Activated naive CD4-positive, alpha-beta T cell treated with anti-CD3 and anti-CD28 coated beads, Interleukin-2, amount 50 U/mL, for 72 hours (primary cell): ENCODE data around the gene ANKRD44. TPM values are rescaled to one million over a fixed set of nuclear protein-coding genes. Genes with fewer than 3 reads are reported as not detected.

Experiments
- ATAC-seq, 2 donors: fragments of 150-1000 bp; cut with Tn5 transposase; 2 replicates each; pipeline ENCODE4 v1.10.0; 2021; ENCODE audit warnings: mild to moderate bottlenecking in 2 of 2, moderate library complexity in 2 of 2
- DNase-seq, 2 donors: peaks; one replicate each; pipeline ENCODE4 v3.0.0; 2021 to 2022; ENCODE audit warnings: low spot score in 2 of 2
- H3K27ac Mint-ChIP-seq, 2 donors: one replicate each; pipeline ENCODE4 v1.8.0; 2022; ENCODE audit warnings: mild to moderate bottlenecking in 2 of 2, mixed read lengths in 2 of 2
- H3K36me3 Mint-ChIP-seq, 2 donors: one replicate each; pipeline ENCODE4 v1.8.0; 2022; ENCODE audit warnings: mixed read lengths in 2 of 2
- H3K9me3 Mint-ChIP-seq, 2 donors: one replicate each; pipeline ENCODE4 v1.8.0; 2022; ENCODE audit warnings: mixed read lengths in 2 of 2
- total RNA-seq, 2 donors: library from RNA; stranded (reverse); gene quantifications; one replicate each; pipeline ENCODE4 v1.2.3, GENCODE V29; 2022

Gene ANKRD44
- total RNA-seq, 2 donors from 2014 or later, result 103 to 130 TPM

- DNase-seq (no peak), ATAC-seq (peak; percentile 14 to 37)
- peak overlapping the region; percentile 63 to 84 for H3K27ac Mint-ChIP-seq
- no peaks in the 10 kb centered on the region for H3K9me3 Mint-ChIP-seq
- H3K36me3 Mint-ChIP-seq, result peaks cover 8 to 15% of the 10 kb centered on the region in 2 donors
Measured at GRCh38 chr2:197258580-197258979, 52.0 kb downstream of the ANKRD44 start.

- ATAC-seq (no peak), DNase-seq (no peak)
- H3K36me3 Mint-ChIP-seq, result peaks cover 0 to 7% of the 10 kb centered on the region in 2 donors
- H3K27ac Mint-ChIP-seq, result peak overlapping the region; percentile 93 to 97
- H3K9me3 Mint-ChIP-seq, result no peaks in the 10 kb centered on the region
Measured at GRCh38 chr2:197256547-197257170, 53.9 kb downstream of the ANKRD44 start.

DNA sequence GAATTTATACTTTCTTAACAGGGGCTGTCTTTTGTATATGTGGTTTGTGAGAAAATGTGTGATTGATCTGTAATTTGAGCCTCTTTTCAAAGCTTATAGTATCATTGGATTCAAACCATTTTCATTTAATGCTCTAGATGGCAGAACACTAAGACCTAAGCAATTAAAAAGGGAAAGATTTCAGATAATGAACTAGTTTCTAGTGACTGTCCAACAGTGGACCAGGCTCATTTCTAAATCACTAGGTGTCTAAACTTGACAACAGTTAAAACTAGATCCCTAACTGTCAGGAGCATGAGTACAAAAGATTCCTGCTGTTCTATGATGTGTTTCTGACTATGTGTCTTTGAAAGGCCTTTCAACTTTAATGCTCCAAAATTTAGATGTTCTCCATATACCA, 54.6 kb downstream of the ANKRD44 start:
- no peak for ATAC-seq
- H3K36me3 Mint-ChIP-seq, result peaks cover 0 to 7% of the 10 kb centered on the region in 2 donors
- H3K9me3 Mint-ChIP-seq, result no peaks in the 10 kb centered on the region
- DNase-seq, result no peak
- H3K27ac Mint-ChIP-seq, result peak overlapping the region; percentile 93 to 97

DNA sequence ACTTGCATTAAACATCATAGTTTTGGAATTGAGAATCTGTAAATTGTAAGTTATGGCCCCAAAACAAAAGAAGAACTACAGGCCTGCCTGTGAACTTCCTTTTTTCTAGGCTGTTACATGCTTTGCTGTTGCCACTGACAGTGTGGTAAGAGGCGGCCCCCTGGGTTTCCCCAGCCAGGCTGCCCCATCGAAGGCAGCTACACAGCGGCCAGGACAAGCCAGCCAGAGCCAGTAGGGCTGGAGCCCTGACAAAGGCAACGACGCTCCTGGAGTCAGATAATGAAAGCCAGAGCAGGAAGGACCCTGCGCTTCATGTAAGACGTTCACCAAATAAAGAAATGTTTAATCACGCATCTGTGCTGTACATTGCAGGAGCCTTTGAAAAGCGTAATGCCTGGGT, 55.0 kb downstream of the ANKRD44 start:
- DNase-seq (peak; percentile 72 to 82), ATAC-seq (peak; percentile 90 to 94)
- H3K27ac Mint-ChIP-seq, result peak overlapping the region; percentile 97
- no peaks in the 10 kb centered on the region for H3K9me3 Mint-ChIP-seq
- peaks cover 0 to 7% of the 10 kb centered on the region in 2 donors for H3K36me3 Mint-ChIP-seq

- Mint-ChIP-seq H3K27ac (peak overlapping the region; percentile 97), H3K36me3 (peaks cover 0 to 5% of the 10 kb centered on the region in 2 donors), H3K9me3 (no peaks in the 10 kb centered on the region)
- DNase-seq (no peak), ATAC-seq (peak; percentile 57 to 59)
Measured at GRCh38 chr2:197254776-197255530, 55.6 kb downstream of the ANKRD44 start.

- no peak for DNase-seq
- peak overlapping the region in 1 of 2 donors; percentile 62 for H3K27ac Mint-ChIP-seq
- ATAC-seq, result no peak
- peaks cover 6% of the 10 kb centered on the region in 2 donors for H3K36me3 Mint-ChIP-seq
- H3K9me3 Mint-ChIP-seq, result peaks cover 5% of the 10 kb centered on the region in 2 donors
Measured at GRCh38 chr2:197251576-197251975, 59.0 kb downstream of the ANKRD44 start.

DNA sequence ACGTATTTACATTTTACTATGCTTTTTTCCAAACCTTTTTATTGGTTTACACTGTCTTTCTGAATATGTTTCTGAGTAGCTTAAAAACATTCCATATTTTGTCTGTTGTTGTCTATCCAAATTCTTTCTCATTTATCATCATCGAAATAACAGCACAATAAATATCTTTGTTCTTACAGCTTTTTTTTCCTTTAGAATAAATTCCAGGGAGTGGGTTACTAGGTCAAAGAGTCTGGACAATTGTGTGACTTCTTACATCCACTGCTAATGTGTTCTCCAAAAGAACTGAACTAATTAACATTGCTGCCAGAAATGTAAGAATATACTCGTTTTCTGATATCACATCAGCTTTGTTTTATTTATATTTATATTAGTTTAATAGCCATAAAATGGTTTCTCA, 59.4 kb downstream of the ANKRD44 start:
- peak overlapping the region in 1 of 2 donors; percentile 62 for H3K27ac Mint-ChIP-seq
- ATAC-seq (no peak), DNase-seq (no peak)
- peaks cover 8 to 10% of the 10 kb centered on the region in 2 donors for H3K36me3 Mint-ChIP-seq
- peaks cover 7 to 8% of the 10 kb centered on the region in 2 donors for H3K9me3 Mint-ChIP-seq

DNA sequence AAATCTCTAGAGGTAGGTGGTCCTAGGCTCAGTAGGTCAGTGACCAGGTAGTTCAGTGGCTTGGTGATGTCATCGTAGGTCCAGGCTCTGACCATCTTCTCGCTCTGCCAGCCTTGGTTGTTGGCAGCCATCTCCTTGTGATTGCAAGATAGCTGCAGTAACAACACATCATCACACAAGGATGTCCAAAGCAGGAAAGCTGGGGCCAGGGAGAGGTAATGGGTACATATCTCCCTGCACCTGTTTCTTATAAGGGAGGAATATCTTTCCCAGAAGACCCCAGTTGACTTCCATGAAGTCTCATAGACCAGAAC, 60.5 kb downstream of the ANKRD44 start:
- peak; percentile 3 to 30 for ATAC-seq
- Mint-ChIP-seq H3K36me3 (peaks cover 8 to 10% of the 10 kb centered on the region in 2 donors), H3K9me3 (peaks cover 7 to 8% of the 10 kb centered on the region in 2 donors), H3K27ac (peak overlapping the region; percentile 33 to 44)
- DNase-seq, result no peak

DNA sequence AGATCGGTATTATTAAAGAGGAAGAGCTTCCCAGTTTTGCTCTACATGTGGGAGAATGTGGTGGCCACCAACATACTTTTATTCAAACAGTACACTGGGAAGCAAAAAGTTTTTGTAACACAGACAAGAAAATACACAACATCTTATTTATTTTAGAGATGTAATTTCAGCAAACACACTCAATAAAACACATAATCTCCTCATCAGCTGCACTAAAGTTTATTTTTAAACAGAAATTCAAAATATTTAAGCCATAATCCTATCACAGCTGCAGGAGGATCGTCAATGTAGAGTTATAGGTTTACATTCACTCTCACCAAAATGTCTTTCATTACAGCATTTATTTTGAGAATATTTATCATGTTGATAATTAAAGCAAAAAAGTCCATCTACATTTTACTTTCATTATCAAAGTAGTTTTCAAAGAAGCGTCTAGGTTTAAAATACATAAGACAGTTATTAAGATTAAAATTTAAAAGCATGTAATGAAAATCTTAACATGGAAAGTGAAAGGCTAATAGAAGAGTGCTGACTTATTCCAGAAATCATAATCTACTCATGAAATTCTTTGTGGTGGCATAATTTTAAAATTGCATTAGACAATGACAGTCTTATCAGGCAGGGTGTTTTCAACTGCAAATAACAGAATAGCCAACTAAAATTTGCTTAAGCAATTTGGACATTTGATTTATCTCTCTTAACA, 61.0 kb downstream of the ANKRD44 start:
- peak in 1 of 2 donors; percentile 23 for ATAC-seq
- H3K36me3 Mint-ChIP-seq, result peaks cover 8 to 12% of the 10 kb centered on the region in 2 donors
- peaks cover 7 to 8% of the 10 kb centered on the region in 2 donors for H3K9me3 Mint-ChIP-seq
- DNase-seq, result no peak
- peak overlapping the region; percentile 33 to 73 for H3K27ac Mint-ChIP-seq

DNA sequence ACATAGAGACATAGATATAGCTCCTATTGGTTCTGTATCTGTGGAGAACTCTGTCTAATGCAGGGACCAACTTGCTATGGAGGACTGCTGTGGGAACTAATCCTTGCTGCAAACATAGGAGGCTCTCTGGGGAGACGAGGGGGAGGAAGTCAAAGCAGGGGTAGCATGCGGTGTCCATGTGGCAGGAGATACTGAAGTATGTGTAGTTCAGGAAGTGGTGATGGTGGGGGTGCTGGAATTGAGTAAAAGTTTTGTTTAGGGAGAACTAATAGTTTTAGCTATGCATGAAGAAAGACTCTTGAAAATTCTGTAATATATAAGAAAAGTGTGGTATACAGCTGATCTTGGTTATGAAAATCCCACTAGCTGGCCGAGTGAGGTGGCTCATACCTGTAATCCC, 62.0 kb downstream of the ANKRD44 start:
- ATAC-seq (peak; percentile 40 to 67), DNase-seq (no peak)
- H3K27ac Mint-ChIP-seq, result peak overlapping the region; percentile 73 to 87
- peaks cover 8 to 16% of the 10 kb centered on the region in 2 donors for H3K36me3 Mint-ChIP-seq
- peaks cover 7 to 8% of the 10 kb centered on the region in 2 donors for H3K9me3 Mint-ChIP-seq

DNA sequence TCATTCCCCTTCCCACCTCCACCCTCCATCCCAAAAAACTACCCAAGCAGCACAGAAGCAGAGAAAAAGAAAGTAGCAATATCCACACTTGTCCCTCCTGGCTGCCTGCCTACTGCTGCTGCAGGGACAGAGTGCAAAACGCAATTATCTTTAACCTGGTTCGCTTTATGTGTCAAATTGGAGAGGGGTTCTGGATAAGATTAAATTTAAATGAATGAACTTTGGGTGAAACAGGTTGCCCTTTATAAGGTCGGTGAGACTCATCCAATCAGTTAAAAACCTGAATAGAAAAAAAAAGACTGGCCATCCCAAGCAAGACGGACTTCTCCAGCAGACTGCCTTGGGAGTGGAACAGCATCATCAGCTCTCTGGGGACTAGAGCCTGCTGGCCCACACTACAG, 62.6 kb downstream of the ANKRD44 start:
- peaks cover 7 to 8% of the 10 kb centered on the region in 2 donors for H3K9me3 Mint-ChIP-seq
- H3K27ac Mint-ChIP-seq, result peak overlapping the region; percentile 73 to 83
- peaks cover 8 to 16% of the 10 kb centered on the region in 2 donors for H3K36me3 Mint-ChIP-seq
- DNase-seq (no peak), ATAC-seq (no peak)

GRCh38 chr2:197247083-197247482, 63.5 kb downstream of the ANKRD44 start:
- ATAC-seq (no peak), DNase-seq (no peak)
- Mint-ChIP-seq H3K9me3 (peaks cover 7 to 8% of the 10 kb centered on the region in 2 donors), H3K36me3 (peaks cover 8 to 16% of the 10 kb centered on the region in 2 donors), H3K27ac (peak overlapping the region; percentile 65 to 73)

DNA sequence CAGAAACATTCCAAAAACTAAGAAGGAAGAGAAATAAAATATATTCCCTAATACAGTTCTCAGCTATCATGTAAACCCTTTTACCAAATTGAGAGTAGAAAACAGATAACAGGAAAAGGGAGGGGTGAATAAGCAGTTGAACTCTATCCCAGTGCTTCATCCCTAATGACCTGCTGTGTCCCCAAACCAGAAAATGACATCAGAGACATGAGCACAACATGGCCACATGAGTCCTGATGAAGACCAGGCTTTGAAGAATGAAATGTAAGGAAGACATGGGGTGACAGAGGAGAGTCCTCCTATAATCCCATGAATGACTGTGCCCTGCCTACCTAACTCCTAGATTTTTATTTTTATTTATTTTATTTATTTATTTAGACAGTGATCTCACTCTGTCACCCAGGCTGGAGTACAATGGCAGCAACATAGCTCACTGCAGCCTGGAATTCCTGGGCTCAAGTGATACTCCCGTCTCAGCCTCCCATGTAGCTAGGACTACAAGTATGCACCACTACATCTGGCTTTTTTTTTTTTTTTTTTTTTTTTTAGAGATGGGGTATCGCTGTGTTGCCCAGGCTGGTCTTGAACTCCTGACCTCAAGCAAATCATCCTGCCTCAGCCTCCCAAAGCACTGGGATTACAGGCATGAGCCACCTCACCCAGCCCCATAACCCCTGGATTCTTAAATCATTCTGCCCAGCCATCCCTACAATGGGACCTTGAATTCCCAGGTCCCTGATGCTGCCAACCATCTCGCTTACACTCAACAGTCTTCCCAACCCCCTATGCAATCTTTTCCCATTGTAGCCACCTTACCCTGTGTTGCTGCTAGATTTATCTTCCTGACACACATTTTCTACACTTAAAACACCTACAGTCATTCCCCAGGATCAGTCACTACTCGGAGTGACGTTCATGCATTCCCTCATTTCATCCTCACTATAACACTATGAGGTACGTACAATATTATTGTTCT, 64.5 kb downstream of the ANKRD44 start:
- peak overlapping the region; percentile 73 to 89 for H3K27ac Mint-ChIP-seq
- DNase-seq, result no peak
- peaks cover 8 to 16% of the 10 kb centered on the region in 2 donors for H3K36me3 Mint-ChIP-seq
- no peak for ATAC-seq
- peaks cover 7 to 8% of the 10 kb centered on the region in 2 donors for H3K9me3 Mint-ChIP-seq

DNA sequence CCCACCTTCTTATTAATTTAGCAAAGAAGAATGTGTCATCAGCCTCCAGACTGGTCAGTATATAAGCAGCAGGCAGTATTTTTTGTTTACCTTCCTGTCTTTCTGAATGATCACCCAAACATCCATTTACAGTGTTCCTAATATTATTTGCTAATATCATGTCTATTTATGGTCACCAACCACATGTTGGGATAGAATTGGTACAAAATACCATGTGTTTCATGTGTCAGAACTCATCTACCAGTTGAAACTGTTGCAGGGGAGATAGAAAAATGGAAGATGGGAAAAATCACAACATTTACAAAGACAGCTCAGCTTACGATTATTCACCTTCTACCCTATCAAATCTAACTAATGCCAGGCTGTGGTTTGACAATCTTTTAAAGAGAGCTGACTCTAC, 66.2 kb downstream of the ANKRD44 start:
- peak overlapping the region; percentile 27 to 66 for H3K27ac Mint-ChIP-seq
- H3K36me3 Mint-ChIP-seq, result peaks cover 8 to 16% of the 10 kb centered on the region in 2 donors
- ATAC-seq, result no peak
- DNase-seq, result no peak
- H3K9me3 Mint-ChIP-seq, result peaks cover 7 to 8% of the 10 kb centered on the region in 2 donors

- peaks cover 7 to 8% of the 10 kb centered on the region in 2 donors for H3K9me3 Mint-ChIP-seq
- H3K36me3 Mint-ChIP-seq, result peaks cover 13 to 21% of the 10 kb centered on the region in 2 donors
- DNase-seq, result no peak
- peak overlapping the region; percentile 15 to 69 for H3K27ac Mint-ChIP-seq
- ATAC-seq, result no peak
Measured at GRCh38 chr2:197242719-197243118, 67.9 kb downstream of the ANKRD44 start.

- Mint-ChIP-seq H3K36me3 (peaks cover 7 to 15% of the 10 kb centered on the region in 2 donors), H3K9me3 (peaks cover 3% of the 10 kb centered on the region in 2 donors), H3K27ac (no peak overlapping the region)
- DNase-seq, result no peak
- ATAC-seq, result no peak
Measured at GRCh38 chr2:197241596-197241995, 69.0 kb downstream of the ANKRD44 start.
